GM19467 (cell line): Measurements from ENCODE around the gene ANKRD34B.
"Not testable (repeated sequence)": the region's sequence is repeated elsewhere in the genome, so short reads cannot be mapped to it uniquely, and the experiment has no call there.

Experiments used
- ATAC-seq: cut with Tn5 transposase; IDR thresholded peaks from one replicate; pipeline ENCODE4 v1.9.1; 2021; ENCODE audit warnings: mild to moderate bottlenecking, moderate library complexity; ENCODE audit not compliant: unreplicated experiment

The ANKRD34B gene

GRCh38 chr5:80569961-80570786 lies at the start of gene ANKRD34B:
Gene ANKRD34B (minus strand): TSS chr5:80570280. CDS start chr5:80560019, 10,261 bp downstream.
- no peak for ATAC-seq

- ATAC-seq = no peak
Measured at GRCh38 chr5:80619086-80619485, 49.0 kb upstream of the ANKRD34B start.

GRCh38 chr5:80618438-80618837 lies 48.4 kb upstream of the ANKRD34B start:
- ATAC-seq = no peak

- no peak for ATAC-seq
Measured at GRCh38 chr5:80615266-80615914, 45.3 kb upstream of the ANKRD34B start.

GRCh38 chr5:80609692-80610091 lies 39.6 kb upstream of the ANKRD34B start:
- no peak for ATAC-seq

- no peak for ATAC-seq
Measured at GRCh38 chr5:80608731-80609130, 38.7 kb upstream of the ANKRD34B start.

GRCh38 chr5:80607832-80608231 lies 37.8 kb upstream of the ANKRD34B start:
- ATAC-seq = no peak

GRCh38 chr5:80607343-80607742 lies 37.3 kb upstream of the ANKRD34B start:
- ATAC-seq = no peak

GRCh38 chr5:80600943-80601693 lies 31.0 kb upstream of the ANKRD34B start:
- no peak for ATAC-seq

- no peak for ATAC-seq
Measured at GRCh38 chr5:80597500-80597899, 27.4 kb upstream of the ANKRD34B start.

- no peak for ATAC-seq
Measured at GRCh38 chr5:80594810-80595209, 24.7 kb upstream of the ANKRD34B start.

GRCh38 chr5:80592761-80593160 lies 22.7 kb upstream of the ANKRD34B start:
- ATAC-seq = no peak

GRCh38 chr5:80592105-80592504 lies 22.0 kb upstream of the ANKRD34B start:
- no peak for ATAC-seq

- no peak for ATAC-seq
Measured at GRCh38 chr5:80591352-80591751, 21.3 kb upstream of the ANKRD34B start.

- ATAC-seq = no peak
Measured at GRCh38 chr5:80590766-80591165, 20.7 kb upstream of the ANKRD34B start.

GRCh38 chr5:80588858-80589540 lies 18.9 kb upstream of the ANKRD34B start:
- no peak for ATAC-seq

GRCh38 chr5:80584770-80585169 lies 14.7 kb upstream of the ANKRD34B start:
- no peak for ATAC-seq

- not testable (repeated sequence) for ATAC-seq
Measured at GRCh38 chr5:80580291-80580690, 10.2 kb upstream of the ANKRD34B start.

- ATAC-seq = no peak
Measured at GRCh38 chr5:80579050-80579449, 9.0 kb upstream of the ANKRD34B start.

GRCh38 chr5:80577707-80578106 lies 7.6 kb upstream of the ANKRD34B start:
- ATAC-seq = no peak

GRCh38 chr5:80576383-80576782 lies 6.3 kb upstream of the ANKRD34B start:
- no peak for ATAC-seq
